Endodermal cell (in vitro differentiated cells): Measurements from ENCODE around the gene DPF3. TPM values are rescaled to one million over a fixed set of nuclear protein-coding genes. Genes with fewer than 3 reads are reported as not detected.

ENCODE experiments used
- DNase-seq: peaks from one replicate; pipeline ENCODE4 v3.0.0-alpha.2; 2017
- H3K27ac ChIP-seq: 2 replicates; pipeline ENCODE4 v1.5.1; 2013; ENCODE audit warnings: mild to moderate bottlenecking, low read depth, low read length, moderate library complexity
- H3K27me3 ChIP-seq: 2 replicates; pipeline ENCODE4 v1.6.1; 2013; ENCODE audit warnings: mild to moderate bottlenecking, low read length, moderate library complexity; ENCODE audit not compliant: insufficient read depth, control insufficient read depth, poor library complexity, severe bottlenecking
- H3K36me3 ChIP-seq: 2 replicates; pipeline ENCODE4 v1.7.0; 2013; ENCODE audit warnings: mild to moderate bottlenecking, low read length, moderate library complexity; ENCODE audit not compliant: control insufficient read depth, insufficient read depth
- H3K4me1 ChIP-seq: one replicate; pipeline ENCODE4 v1.7.0; 2013; ENCODE audit warnings: low read length; ENCODE audit not compliant: control insufficient read depth, insufficient read depth
- H3K4me3 ChIP-seq: 2 replicates; pipeline ENCODE4 v1.5.1; 2013; ENCODE audit warnings: mild to moderate bottlenecking, low read length, moderate library complexity
- H3K9ac ChIP-seq: 2 replicates; pipeline ENCODE4 v1.6.1; 2013; ENCODE audit warnings: mild to moderate bottlenecking, low read length, moderate library complexity; ENCODE audit not compliant: poor library complexity, severe bottlenecking; ENCODE audit errors: extremely low read depth
- H3K9me3 ChIP-seq: 2 replicates; pipeline ENCODE4 v1.6.1; 2013; ENCODE audit warnings: mild to moderate bottlenecking, low read length, moderate library complexity; ENCODE audit not compliant: control insufficient read depth
- H3K27ac Mint-ChIP-seq: 2 replicates; pipeline ENCODE4 v1.8.0; 2020; ENCODE audit warnings: mixed read lengths
- H3K27me3 Mint-ChIP-seq: 2 replicates; pipeline ENCODE4 v1.8.0; 2021; ENCODE audit warnings: mild to moderate bottlenecking, mixed read lengths; ENCODE audit not compliant: insufficient read depth
- H3K36me3 Mint-ChIP-seq: 2 replicates; pipeline ENCODE4 v1.8.0; 2020; ENCODE audit warnings: low read depth, mixed read lengths
- H3K4me1 Mint-ChIP-seq: 2 replicates; pipeline ENCODE4 v1.8.0; 2020; ENCODE audit warnings: mixed read lengths
- H3K4me3 Mint-ChIP-seq: 2 replicates; pipeline ENCODE4 v1.8.0; 2020; ENCODE audit warnings: mild to moderate bottlenecking, moderate library complexity, mixed read lengths
- H3K9me3 Mint-ChIP-seq: 2 replicates; pipeline ENCODE4 v1.8.0; 2020; ENCODE audit warnings: mild to moderate bottlenecking, mixed read lengths
- WGBS, 2 experiments: methylation state at CpG; one replicate each; pipeline versions ENCODE4 v1.1.5 to v1.1.7; 2013; ENCODE audit warnings: missing lambda C conversion rate in 2 of 2, mixed read lengths in 1 of 2; ENCODE audit not compliant: insufficient coverage in 1 of 2, insufficient read length in 1 of 2; 5-methylcytosine and 5-hydroxymethylcytosine counted together
- total RNA-seq, 2 donors: library from RNA; stranded (reverse); fragmentation: NEBNext Ultra II Directional in 1 of 2; extraction: Animal tissue kit (Norgen Biotek cat#: 25700) in 1 of 2; gene quantifications; 2 replicates in 1 of 2; 3 replicates in 1 of 2; pipeline ENCODE4 v1.2.1, GENCODE V29; 2021
- TF ChIP-seq, protein P1 (sequence below): fragments of 200-600 bp; sonication (generic); conservative IDR thresholded peaks from 2 replicates; pipeline ENCODE4 v1.5.0; 2021; ENCODE audit warnings: antibody characterized with exemption, mild to moderate bottlenecking

The DPF3 gene
- total RNA-seq, 2 donors from 2014 or later: not detected

DNA sequence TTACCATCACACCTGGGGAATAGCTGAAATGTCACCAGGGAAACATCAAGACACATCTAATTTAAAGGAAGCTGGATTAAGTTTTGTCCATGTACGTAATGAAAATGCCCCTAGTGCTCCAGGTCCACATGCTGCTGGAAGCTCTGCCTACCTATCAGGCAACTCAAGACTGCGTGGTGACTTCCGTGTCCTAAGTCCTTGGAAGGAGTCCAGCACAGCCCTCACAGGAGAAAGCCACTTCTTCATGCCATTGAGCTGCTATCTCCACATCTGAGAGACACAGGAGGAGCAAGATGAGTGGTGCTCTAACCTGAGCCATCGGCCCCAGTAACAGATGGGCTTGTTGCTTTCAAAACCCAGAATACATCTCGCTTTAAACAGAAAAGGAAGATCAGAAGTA, 316.4 kb downstream of the DPF3 start:
- Mint-ChIP-seq H3K27ac (no peak overlapping the region), H3K36me3 (no peaks in the 10 kb centered on the region), H3K4me3 (no peak overlapping the region), H3K27me3 (peaks cover 15% of the 10 kb centered on the region), H3K4me1 (no peaks in the 10 kb centered on the region), H3K9me3 (no peaks in the 10 kb centered on the region)
- Histone ChIP-seq H3K36me3 (no peaks in the 10 kb centered on the region), H3K27ac (no peak overlapping the region), H3K27me3 (peaks cover 4% of the 10 kb centered on the region), H3K9me3 (no peaks in the 10 kb centered on the region), H3K9ac (no peak overlapping the region), H3K4me3 (no peak overlapping the region), H3K4me1 (no peaks in the 10 kb centered on the region)
- TF ChIP-seq, protein P1, sequence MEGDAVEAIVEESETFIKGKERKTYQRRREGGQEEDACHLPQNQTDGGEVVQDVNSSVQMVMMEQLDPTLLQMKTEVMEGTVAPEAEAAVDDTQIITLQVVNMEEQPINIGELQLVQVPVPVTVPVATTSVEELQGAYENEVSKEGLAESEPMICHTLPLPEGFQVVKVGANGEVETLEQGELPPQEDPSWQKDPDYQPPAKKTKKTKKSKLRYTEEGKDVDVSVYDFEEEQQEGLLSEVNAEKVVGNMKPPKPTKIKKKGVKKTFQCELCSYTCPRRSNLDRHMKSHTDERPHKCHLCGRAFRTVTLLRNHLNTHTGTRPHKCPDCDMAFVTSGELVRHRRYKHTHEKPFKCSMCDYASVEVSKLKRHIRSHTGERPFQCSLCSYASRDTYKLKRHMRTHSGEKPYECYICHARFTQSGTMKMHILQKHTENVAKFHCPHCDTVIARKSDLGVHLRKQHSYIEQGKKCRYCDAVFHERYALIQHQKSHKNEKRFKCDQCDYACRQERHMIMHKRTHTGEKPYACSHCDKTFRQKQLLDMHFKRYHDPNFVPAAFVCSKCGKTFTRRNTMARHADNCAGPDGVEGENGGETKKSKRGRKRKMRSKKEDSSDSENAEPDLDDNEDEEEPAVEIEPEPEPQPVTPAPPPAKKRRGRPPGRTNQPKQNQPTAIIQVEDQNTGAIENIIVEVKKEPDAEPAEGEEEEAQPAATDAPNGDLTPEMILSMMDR: no peak
- 90 to 98% methylated on average over 4 to 5 of the region's 5 CpGs for WGBS, 2 experiments
- no peak for DNase-seq

DNA sequence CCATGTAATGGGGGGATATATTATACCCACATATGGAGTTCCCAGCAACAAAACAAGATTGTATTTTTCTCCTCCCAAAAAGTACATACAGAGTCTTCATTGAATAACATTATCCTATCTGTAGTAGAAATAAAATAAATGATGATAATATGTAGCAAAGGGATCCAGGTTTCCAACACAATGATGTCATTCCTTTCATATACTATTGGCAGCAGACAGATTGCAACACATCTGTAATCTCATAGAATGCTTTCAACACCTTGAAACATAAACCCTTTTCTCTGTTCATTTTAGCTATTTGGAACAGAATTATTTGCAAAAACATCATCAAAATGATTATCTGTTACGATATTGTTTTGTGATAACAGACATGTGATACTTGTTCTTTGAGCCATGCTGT, 317.6 kb downstream of the DPF3 start:
- H3K27me3 Mint-ChIP-seq: peaks cover 15% of the 10 kb centered on the region
- Histone ChIP-seq H3K4me3 (no peak overlapping the region), H3K27ac (no peak overlapping the region), H3K27me3 (peaks cover 4% of the 10 kb centered on the region), H3K9me3 (no peaks in the 10 kb centered on the region), H3K9ac (no peak overlapping the region), H3K36me3 (no peaks in the 10 kb centered on the region), H3K4me1 (no peaks in the 10 kb centered on the region)
- TF ChIP-seq, protein P1: no peak
- H3K4me1 Mint-ChIP-seq: no peaks in the 10 kb centered on the region
- H3K36me3 Mint-ChIP-seq: no peaks in the 10 kb centered on the region
- H3K4me3 Mint-ChIP-seq: no peak overlapping the region
- DNase-seq: no peak
- no peaks in the 10 kb centered on the region for H3K9me3 Mint-ChIP-seq
- H3K27ac Mint-ChIP-seq: no peak overlapping the region
- 100% methylated on average over 1 of the region's 1 CpG for WGBS, 2 experiments

DNA sequence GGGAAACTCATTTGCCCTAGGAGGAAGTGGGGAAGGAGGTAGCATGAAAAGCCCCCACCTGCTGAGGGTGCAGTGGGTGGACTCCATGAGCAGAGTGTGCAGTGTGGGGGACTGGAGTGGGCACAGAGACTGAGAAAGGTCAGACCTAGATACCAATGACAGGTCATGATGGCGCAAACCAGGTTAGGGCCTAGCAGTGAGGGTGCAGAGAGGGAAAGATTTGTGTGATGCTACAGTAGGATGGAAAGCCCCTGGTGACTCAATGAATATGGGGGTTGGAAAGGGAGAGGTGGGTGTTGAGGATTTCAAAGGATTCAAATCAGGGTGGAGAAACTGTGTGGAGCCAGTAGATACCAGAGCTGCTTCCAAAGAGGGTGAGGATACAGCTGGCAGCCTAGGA, 319.2 kb downstream of the DPF3 start:
- Histone ChIP-seq H3K4me1 (no peaks in the 10 kb centered on the region), H3K27ac (no peak overlapping the region), H3K36me3 (no peaks in the 10 kb centered on the region), H3K9ac (no peak overlapping the region), H3K4me3 (no peak overlapping the region), H3K27me3 (peaks cover 4% of the 10 kb centered on the region), H3K9me3 (no peaks in the 10 kb centered on the region)
- Mint-ChIP-seq H3K4me3 (no peak overlapping the region), H3K27me3 (peaks cover 15% of the 10 kb centered on the region), H3K9me3 (no peaks in the 10 kb centered on the region), H3K36me3 (no peaks in the 10 kb centered on the region), H3K27ac (no peak overlapping the region), H3K4me1 (no peaks in the 10 kb centered on the region)
- WGBS, 2 experiments: 90 to 98% methylated on average over 1 of the region's 1 CpG
- TF ChIP-seq, protein P1: no peak
- DNase-seq: no peak
